Measurements from ENCODE around the gene TDRD1.

Gene TDRD1

GRCh38 chr10:114228156-114228555 lies 49.0 kb downstream of the TDRD1 start:
- DNase-seq (ENCODE audit: low read depth in 4 of 4, low spot score in 1 of 4): no peak

- DNase-seq (ENCODE audit: low read depth in 4 of 4, low spot score in 1 of 4): no peak
Observed at GRCh38 chr10:114232561-114233176, 53.5 kb downstream of the TDRD1 start.

GRCh38 chr10:114233482-114233881 lies 54.3 kb downstream of the TDRD1 start:
- no peak for DNase-seq (ENCODE audit: low read depth in 4 of 4, low spot score in 1 of 4)

- DNase-seq (ENCODE audit: low read depth in 4 of 4, low spot score in 1 of 4): no peak
Observed at GRCh38 chr10:114234132-114234531, 55.0 kb downstream of the TDRD1 start.

GRCh38 chr10:114239117-114239993 lies 60.2 kb downstream of the TDRD1 start, which contains the start of gene VWA2:
TSS of gene VWA2 (plus strand) at chr10:114239254. CDS start at chr10:114248714, 9,460 bp downstream.
- peak in 1 of 4 experiments; percentile 15 for DNase-seq (ENCODE audit: low read depth in 4 of 4, low spot score in 1 of 4)

GRCh38 chr10:114239994-114240345 lies 60.8 kb downstream of the TDRD1 start:
- DNase-seq (ENCODE audit: low read depth in 4 of 4, low spot score in 1 of 4): no peak

GRCh38 chr10:114242235-114242634 lies 63.1 kb downstream of the TDRD1 start:
- no peak for DNase-seq (ENCODE audit: low read depth in 4 of 4, low spot score in 1 of 4)

- DNase-seq (ENCODE audit: low read depth in 4 of 4, low spot score in 1 of 4): no peak
Observed at GRCh38 chr10:114243661-114244060, 64.5 kb downstream of the TDRD1 start.

GRCh38 chr10:114244126-114244525 lies 65.0 kb downstream of the TDRD1 start:
- no peak for DNase-seq (ENCODE audit: low read depth in 4 of 4, low spot score in 1 of 4)

GRCh38 chr10:114245121-114245791 lies 66.1 kb downstream of the TDRD1 start:
- no peak for DNase-seq (ENCODE audit: low read depth in 4 of 4, low spot score in 1 of 4)

GRCh38 chr10:114246679-114247305 lies 67.6 kb downstream of the TDRD1 start:
- no peak for DNase-seq (ENCODE audit: low read depth in 4 of 4, low spot score in 1 of 4)

- no peak for DNase-seq (ENCODE audit: low read depth in 4 of 4, low spot score in 1 of 4)
Observed at GRCh38 chr10:114250236-114250635, 71.1 kb downstream of the TDRD1 start.

- no peak for DNase-seq (ENCODE audit: low read depth in 4 of 4, low spot score in 1 of 4)
Observed at GRCh38 chr10:114250716-114251115, 71.6 kb downstream of the TDRD1 start.

- DNase-seq (ENCODE audit: low read depth in 4 of 4, low spot score in 1 of 4): no peak
Observed at GRCh38 chr10:114252092-114252491, 72.9 kb downstream of the TDRD1 start.

GRCh38 chr10:114252883-114253282 lies 73.7 kb downstream of the TDRD1 start:
- DNase-seq (ENCODE audit: low read depth in 4 of 4, low spot score in 1 of 4): no peak

GRCh38 chr10:114255227-114255626 lies 76.1 kb downstream of the TDRD1 start:
- no peak for DNase-seq (ENCODE audit: low read depth in 4 of 4, low spot score in 1 of 4)

- DNase-seq (ENCODE audit: low read depth in 4 of 4, low spot score in 1 of 4): no peak
Observed at GRCh38 chr10:114256008-114256765, 77.0 kb downstream of the TDRD1 start.

GRCh38 chr10:114256822-114257221 lies 77.7 kb downstream of the TDRD1 start:
- no peak for DNase-seq (ENCODE audit: low read depth in 4 of 4, low spot score in 1 of 4)

- no peak for DNase-seq (ENCODE audit: low read depth in 4 of 4, low spot score in 1 of 4)
Observed at GRCh38 chr10:114257498-114257897, 78.3 kb downstream of the TDRD1 start.

- no peak for DNase-seq (ENCODE audit: low read depth in 4 of 4, low spot score in 1 of 4)
Observed at GRCh38 chr10:114258274-114258840, 79.2 kb downstream of the TDRD1 start.

Measured in stimulated activated CD4-positive, alpha-beta T cell treated with anti-CD3 and anti-CD28 coated beads, Interleukin-1b, Interleukin-23, amount 100 ng/mL, for 24 hours (primary cell).